Stimulated activated naive CD4-positive, alpha-beta T cell treated with Interleukin-2 at 50 U/mL for 16 hours (primary cell): ENCODE data around the gene CAND2.
"Not testable (repeated sequence)": the region's sequence is repeated elsewhere in the genome, so short reads cannot be mapped to it uniquely, and the experiment has no call there.

Experiments used
- DNase-seq: peaks from one replicate; lab custom pipeline; 2025; lab: John Stamatoyannopoulos, UW

Gene CAND2

DNA sequence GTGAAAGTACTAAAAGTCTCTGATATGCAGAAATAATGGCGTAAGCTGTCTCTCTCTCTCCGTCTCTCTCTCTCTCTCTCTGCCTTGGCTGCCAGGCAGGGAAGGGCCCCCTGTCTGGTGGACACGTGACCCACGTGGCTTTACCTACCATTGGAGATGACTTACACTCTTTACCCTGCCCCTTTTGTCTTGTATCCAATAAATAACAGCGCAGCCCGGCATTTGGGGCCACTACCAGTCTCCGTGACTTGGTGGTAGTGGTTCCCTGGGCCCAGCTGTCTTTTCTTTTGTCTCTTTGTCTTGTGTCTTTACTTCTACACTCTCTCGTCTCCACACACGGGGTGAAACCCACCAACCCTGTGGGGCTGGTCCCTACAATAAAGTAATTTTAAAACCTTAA lies 25.2 kb upstream of the CAND2 start:
- no peak for DNase-seq

DNA sequence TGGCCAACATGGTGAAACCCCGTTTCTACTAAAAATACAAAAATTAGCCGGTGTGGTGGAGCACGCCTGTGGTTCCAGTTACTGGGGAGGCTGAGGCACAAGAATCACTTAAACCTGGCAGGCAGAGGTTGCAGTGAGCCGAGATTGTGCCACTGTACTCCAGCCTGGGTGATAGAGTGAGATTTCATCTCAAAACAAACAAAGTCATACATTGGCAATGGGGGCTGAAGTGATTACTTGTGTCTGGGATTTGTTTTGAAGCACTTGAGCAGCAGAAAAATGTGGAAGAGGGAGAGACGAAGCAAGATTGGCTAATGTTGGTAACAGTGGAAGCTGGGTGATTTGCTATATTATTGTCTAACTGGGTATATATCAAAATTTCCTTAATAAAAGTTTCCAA lies 24.0 kb upstream of the CAND2 start:
- DNase-seq: no peak

GRCh38 chr3:12773030-12773709 lies 23.3 kb upstream of the CAND2 start:
- no peak for DNase-seq

DNA sequence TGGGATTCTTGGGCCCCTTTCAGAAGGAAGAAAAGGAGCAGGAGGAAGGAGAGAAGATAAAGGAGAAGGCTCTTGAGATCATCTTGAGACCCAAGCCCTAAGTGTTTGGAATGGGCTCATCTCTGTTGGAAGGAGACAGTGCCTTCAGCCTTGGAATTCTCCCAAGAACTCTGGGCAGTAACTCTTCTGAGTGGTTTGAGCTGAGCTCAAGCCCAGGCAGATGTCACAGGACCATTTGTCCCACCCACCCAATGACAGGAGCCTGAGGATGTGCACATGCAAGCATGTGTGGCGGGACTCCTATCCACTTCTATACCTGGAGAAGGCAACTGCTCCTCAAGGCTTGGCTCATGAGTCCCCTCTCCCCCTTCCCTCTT lies 22.8 kb upstream of the CAND2 start:
- DNase-seq: no peak

- no peak for DNase-seq
Measured at GRCh38 chr3:12774619-12775018, 21.9 kb upstream of the CAND2 start.

DNA sequence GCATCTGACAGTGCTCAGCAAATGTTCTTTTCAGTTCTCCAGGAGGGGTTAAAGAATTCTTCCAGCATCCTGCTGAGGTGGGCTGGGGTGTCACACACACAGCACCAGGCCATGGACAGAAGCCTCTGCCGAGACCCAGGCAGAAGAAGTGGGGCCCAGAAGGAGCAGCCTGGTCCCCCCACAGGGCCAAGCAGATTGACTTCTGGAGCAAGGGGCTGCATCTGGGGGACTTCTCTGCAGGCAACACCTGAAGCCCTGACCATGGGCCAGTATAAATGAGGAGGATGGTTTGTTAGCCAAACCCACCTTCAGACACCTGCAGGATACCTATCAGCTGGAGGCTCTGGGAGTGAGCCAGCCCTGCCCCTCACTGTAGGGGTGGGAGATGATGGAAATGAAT lies 21.3 kb upstream of the CAND2 start:
- no peak for DNase-seq

DNA sequence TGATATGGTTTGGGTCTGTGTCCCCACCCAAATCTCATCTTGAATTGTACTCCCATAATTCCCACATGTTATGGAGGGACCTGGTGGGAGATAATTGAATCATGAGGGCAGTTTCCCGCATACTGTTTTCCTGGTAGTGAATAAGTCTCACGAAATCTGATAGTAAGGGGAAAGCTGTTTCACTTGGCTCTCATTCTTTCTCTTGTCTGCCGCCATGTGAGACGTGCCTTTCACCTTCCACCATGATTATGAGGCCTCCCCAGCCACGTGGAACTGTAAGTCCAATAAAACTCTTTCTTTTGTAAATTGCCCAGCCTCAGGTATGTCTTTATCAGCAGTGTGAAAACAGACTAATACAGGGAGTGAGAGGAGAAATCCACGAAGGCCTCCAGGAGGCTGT lies 20.5 kb upstream of the CAND2 start:
- not testable (repeated sequence) for DNase-seq

DNA sequence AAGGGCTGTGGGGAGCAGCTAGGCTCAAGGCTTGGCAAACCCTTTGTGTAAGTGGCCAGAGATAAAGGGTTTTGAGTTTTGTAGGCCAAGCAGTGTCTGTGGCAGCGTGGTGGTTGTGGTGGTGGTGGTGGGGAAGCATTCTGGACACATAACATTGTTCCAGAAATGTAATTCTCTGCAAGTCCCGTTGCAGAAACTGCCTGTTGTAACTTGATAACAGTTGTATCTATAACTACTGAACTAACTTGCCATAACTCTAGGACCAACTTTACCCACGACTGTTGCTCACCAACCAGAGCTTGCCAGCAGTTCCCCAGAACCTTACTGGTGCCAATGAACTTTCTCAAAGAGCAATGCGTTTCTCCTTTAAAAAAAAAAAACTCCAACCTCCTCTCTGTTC lies 19.3 kb upstream of the CAND2 start:
- no peak for DNase-seq

GRCh38 chr3:12780751-12781150 lies 15.7 kb upstream of the CAND2 start:
- DNase-seq: no peak

GRCh38 chr3:12782172-12782815 lies 14.2 kb upstream of the CAND2 start:
- no peak for DNase-seq

DNA sequence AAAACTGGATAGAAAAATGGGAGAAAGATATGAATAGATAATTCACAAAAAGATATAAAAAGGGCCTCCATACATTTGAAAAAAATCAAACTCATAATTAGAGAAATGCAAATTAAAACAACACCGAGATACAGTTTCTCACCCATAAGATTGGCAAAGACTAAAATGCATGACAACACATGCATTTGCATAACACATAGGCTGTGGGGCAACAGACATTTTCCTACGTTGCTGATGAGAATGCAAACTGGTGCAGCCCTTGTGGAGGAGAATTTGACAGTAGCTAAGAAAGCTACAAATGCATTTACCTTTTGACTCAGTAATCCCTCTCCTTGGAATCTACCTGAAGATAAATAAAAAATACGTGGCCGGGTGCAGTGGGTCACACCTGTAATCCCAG lies 11.4 kb upstream of the CAND2 start:
- no peak for DNase-seq

DNA sequence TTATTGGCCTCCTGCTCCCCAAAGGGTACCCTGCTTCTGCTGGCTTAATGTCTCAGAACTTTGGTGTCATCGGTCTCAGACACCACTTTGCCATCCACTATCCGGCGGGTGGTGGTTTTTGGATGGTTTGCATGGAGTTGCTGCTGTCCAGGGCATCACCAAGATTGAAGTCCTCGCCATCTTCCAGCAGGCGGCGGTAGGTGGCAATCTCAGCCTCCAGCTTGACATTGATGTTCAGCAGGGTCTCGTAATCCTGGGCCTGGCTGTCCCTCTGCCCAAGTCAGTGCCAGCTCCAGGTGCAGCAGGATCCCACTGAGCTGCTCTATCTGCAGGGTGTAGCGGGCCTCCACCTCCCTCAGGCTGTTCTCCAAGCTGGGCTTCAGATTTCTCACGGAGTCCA lies 9.1 kb upstream of the CAND2 start:
- peak; percentile 37 for DNase-seq

DNA sequence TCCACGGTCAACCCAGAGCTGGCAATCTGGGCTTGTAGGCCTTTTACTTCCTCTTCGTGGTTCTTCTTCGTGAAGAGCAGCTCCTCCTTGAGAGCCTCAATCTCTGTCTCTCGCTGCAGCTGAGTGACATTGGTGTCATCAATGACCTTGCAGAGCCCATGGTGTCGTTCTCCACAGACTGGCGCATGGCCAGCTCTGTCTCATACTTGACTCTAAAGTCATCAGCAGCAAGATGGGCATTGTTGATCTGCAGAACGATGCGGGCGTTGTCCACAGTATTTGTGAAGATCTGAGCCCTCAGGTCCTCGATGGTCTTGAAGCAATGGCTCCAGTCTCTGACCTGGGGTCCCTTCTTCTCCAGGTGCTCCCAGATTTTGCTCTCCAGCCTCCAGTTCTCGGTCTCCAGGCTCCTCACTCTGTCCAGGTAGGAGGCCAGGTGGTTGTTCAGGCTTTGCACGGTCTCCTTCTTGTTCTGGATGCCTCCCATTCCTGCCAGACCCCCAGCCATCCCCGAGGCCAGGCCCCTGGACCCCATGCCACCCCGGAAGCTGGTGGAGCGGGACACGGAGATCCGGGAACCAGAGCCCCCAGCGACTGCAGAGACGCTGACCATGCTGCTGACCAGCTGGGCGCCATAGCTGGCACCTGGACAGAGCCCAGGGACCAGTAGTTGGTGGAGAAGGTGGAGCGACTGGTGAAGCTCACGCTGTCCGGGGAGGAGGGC lies 8.4 kb upstream of the CAND2 start:
- DNase-seq: not testable (repeated sequence)

DNA sequence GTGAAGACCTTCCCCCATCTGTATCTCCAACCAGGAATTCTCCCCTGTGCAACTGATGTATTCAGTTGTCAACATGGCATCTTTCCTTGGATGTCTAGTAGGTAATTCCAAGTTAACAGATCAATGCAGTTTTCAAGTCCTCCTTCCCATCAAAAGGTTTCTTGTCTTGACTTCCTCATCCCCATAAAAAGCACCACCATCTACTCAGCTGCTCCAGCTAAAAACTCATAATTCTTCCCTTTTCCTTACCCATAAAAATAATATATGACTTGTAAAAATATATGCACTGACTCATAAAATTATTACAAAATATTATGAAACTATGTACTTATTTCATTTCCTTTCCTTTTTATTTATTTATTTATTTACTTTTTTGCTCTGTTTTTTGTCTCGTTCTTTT lies 5.0 kb upstream of the CAND2 start:
- DNase-seq: no peak

GRCh38 chr3:12793701-12794100 lies 2.8 kb upstream of the CAND2 start:
- no peak for DNase-seq

DNA sequence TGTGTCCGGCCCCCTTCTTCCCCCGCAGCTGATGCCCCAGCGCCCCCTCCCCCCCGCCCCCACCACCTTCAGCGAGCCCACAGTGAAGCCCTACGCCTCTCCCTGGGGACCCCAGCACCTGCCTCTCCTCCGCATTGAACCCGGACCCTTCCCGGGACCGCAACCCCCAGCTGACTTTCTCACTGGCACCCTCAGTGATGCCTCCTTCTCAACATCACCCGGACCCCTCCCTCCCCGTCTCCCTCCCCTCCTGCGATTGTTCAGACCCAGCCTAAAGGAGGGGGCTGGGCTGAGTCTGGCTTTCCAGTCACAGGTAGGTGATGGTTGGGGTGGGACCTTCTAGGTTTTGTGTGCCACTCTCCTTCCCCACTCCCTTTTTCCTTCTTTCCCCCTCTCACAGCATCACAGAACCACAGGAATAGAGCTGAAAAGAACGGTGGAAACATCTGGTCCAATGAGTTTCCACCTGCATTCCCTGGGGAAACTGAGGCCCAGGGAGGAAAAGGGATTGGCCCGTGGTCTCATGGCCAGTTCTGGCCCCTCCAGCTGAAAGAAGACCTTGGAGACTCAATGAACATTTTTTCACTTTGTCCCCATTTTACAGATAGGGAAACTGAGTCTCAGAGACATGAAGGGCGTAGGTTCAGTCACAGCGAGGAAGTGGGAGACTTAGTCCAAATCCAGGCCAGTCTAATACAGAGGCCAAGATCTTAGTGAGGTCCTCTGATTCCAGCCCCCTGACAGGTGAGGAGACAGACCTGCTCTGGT lies 828 bp downstream of the CAND2 start:
- DNase-seq: no peak

DNA sequence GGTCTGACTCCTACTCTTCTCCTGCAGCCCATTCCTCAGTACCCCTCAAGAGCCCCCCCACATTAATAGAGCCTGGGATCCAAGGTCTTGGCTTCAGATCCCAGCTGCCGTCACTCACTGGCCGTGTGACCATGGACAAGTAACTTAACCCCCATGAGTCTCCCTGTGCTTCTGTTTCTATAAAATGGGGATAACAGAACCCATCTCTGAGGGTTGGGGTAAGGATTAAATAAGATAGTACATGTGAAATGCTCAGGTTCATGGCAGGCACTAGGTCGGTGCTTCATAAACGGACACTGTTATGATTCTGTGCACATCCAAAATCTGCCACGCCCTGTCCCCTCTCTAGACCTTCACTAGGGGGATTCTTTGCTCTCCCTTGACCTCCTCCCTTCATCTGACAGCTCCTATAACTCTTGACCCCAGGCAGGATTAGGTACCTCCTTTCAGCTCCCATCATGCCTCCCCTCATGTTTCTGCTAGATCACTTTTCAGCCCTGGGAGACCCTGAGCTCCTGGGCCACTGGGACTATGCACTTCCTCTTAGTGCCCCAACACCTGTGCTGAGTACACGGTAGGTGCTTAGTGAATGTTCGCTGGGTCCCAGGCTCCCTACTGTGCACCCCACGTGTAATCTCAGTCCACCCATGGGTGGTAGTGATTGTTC lies 1.5 kb downstream of the CAND2 start:
- DNase-seq: no peak

GRCh38 chr3:12798559-12799179 lies 2.2 kb downstream of the CAND2 start:
- DNase-seq: no peak

- no peak for DNase-seq
Measured at GRCh38 chr3:12799525-12800440, 3.3 kb downstream of the CAND2 start.

- DNase-seq: no peak
Measured at GRCh38 chr3:12803371-12803770, 6.9 kb downstream of the CAND2 start.

- DNase-seq: no peak
Measured at GRCh38 chr3:12807066-12807465, 10.6 kb downstream of the CAND2 start.
